ENCODE data around the gene TMEM150A. TPM values are rescaled to one million over a fixed set of nuclear protein-coding genes. Genes with fewer than 3 reads are reported as not detected.

Gene TMEM150A
- total and polyA plus RNA-seq, 2 donors (not counting 3 experiments of a cell fraction or from before 2014, with no cell fraction given), result 17.7 to 35.7 TPM

DNA sequence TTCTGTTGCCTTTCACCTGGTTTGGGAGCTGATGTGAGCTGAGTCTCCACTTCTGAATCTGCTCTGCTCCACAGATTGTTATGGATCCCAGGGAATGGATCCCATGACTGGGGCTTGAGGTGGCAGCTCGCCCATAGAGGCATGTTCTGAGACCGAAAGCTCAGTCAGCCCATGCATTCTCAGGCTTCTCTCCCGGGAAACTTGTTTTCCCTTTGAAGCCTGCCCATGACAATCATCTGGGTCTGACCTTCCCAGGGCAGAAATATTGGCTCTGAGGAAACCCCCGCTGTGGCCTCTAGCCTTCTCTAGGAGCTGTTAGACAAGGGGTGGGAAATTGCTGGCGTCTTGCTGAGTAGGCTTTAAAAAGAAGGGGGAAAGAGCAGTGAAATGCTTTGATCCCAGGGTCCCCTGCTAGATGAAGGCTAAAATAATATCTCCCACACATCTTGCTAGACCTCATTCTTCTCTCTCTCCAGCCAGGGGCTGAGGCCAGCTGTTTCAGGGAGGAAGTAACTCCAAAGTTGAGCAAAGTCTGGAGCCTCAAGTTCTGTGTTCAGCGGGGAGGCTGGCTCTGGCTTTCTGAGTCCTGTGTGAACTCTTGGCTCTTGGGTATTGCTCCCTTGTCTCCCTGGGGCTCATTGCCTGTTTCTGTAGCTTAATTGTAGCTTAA is 23.1 kb downstream of the TMEM150A start:
- intact Hi-C loops (cut with micrococcal nuclease) (loop anchor here (1.0 kb wide), 1 partner anchor 8 kb away; no protein-coding TSS in a partner anchor), dilution Hi-C loops (cut with MboI; ENCODE audit: extremely low pct_ligation_motif_present, low sequenced_read_pairs) (no loop called here)
- H3K9me1 ChIP-seq (replicated peaks; ENCODE audit: control insufficient read depth, extremely low read depth, insufficient read depth, low read length), result no peaks in the 10 kb centered on the region
- DNase-seq (ENCODE audit: low read depth, low spot score) (no peak), FAIRE-seq (no peak)
- no peak for TF ChIP-seq EZH2 (IDR thresholded peaks at IDR 0.05; ENCODE audit: borderline replicate concordance, low read depth, low read length, severe bottlenecking)
- H2AFZ ChIP-seq (ENCODE audit: low read depth, low read length), result no peak overlapping the region
- no peak overlapping the region for H3K27ac ChIP-seq (ENCODE audit: insufficient read depth, low read depth, low read length)
- H3K4me2 ChIP-seq (ENCODE audit: insufficient read depth, low read length), result no peak overlapping the region
- H3K4me1 ChIP-seq (ENCODE audit: control insufficient read depth, extremely low read depth, insufficient read depth, low read length), result peaks cover 28% of the 10 kb centered on the region
- no peaks in the 10 kb centered on the region for H3K36me3 ChIP-seq (ENCODE audit: control insufficient read depth in 2 of 2, extremely low read depth in 1 of 2, insufficient read depth in 2 of 2, low read length in 2 of 2)
- no TSS peak for BruUV-seq (replicated peaks)
- H3K9ac ChIP-seq (replicated peaks; ENCODE audit: extremely low read depth, insufficient read depth, low read length), result no peak overlapping the region
- ChIA-PET POLR2A (no interaction called here), CTCF (interaction anchor here (2.4 kb wide), 1 partner anchor 29 kb away, joined by 5 read pairs; no protein-coding TSS in a partner anchor)
- H3K79me2 ChIP-seq (ENCODE audit: control insufficient read depth, insufficient read depth, low read length), result no peaks in the 10 kb centered on the region
- no peaks in the 10 kb centered on the region for H4K20me1 ChIP-seq (replicated peaks; ENCODE audit: control insufficient read depth, extremely low read depth, insufficient read depth, low read length)
- no peaks in the 10 kb centered on the region for H3K9me3 ChIP-seq (replicated peaks; ENCODE audit: control insufficient read depth, insufficient read depth, low read length)
- no peaks in the 10 kb centered on the region for H3K27me3 ChIP-seq (ENCODE audit: control insufficient read depth in 2 of 2, insufficient read depth in 2 of 2, low read length in 2 of 2)
- H3K4me3 ChIP-seq (replicated peaks in 1 of 3; ENCODE audit: insufficient read depth in 1 of 3, low read depth in 1 of 3, low read length in 3 of 3), result no peak overlapping the region

DNA sequence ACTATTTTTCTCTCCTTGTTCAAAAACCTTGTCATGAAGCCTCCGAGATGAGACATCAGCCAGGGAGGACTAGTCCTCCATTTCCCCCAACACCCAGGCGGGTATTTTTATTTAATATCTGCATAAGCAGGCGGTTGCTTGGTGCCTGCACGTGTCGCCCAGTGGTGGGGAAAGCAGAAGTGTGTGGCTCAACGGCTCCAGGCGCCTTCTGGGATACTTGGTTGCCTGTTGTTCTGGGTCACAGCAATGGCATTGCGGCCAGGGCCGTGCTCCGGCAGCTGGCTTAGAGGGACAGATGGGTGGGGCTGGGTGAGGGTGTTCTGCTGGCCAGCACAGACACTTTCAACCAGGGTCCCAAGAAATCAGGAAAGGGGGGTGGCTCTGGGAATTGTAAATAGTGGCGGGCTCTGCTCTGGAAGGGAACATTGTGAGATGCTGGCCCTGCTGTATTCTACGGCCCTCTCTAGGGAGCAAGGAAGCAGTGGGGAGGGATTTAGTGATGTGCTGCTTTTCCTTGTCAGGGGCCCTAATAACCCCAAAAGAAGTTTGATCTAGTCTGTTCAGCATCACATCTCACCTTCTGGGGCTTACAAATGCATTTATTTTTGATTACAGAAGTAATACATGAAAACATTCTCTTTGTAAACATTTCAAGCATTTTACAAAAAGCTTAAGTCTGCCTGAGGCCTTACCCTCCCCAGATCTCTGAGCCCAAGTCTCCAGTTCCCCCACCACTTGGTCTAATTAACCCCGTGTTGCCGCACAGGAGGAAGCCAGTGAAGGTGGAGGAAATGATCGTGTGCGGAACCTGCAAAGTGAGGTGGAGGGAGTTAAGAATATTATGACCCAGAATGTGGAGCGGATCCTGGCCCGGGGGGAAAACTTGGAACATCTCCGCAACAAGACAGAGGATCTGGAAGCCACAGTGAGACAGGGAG is 24.0 kb downstream of the TMEM150A start:
- Histone ChIP-seq H4K20me1 (replicated peaks; ENCODE audit: control insufficient read depth, extremely low read depth, insufficient read depth, low read length) (no peaks in the 10 kb centered on the region), H3K4me3 (replicated peaks in 1 of 3; ENCODE audit: insufficient read depth in 1 of 3, low read depth in 1 of 3, low read length in 3 of 3) (peak overlapping the region in 1 of 3 experiments; percentile 9), H2AFZ (ENCODE audit: low read depth, low read length) (peak overlapping the region; percentile 53), H3K9ac (replicated peaks; ENCODE audit: extremely low read depth, insufficient read depth, low read length) (no peak overlapping the region), H3K36me3 (ENCODE audit: control insufficient read depth in 2 of 2, extremely low read depth in 1 of 2, insufficient read depth in 2 of 2, low read length in 2 of 2) (no peaks in the 10 kb centered on the region), H3K4me2 (ENCODE audit: insufficient read depth, low read length) (peak overlapping the region; percentile 54), H3K9me1 (replicated peaks; ENCODE audit: control insufficient read depth, extremely low read depth, insufficient read depth, low read length) (no peaks in the 10 kb centered on the region), H3K79me2 (ENCODE audit: control insufficient read depth, insufficient read depth, low read length) (no peaks in the 10 kb centered on the region), H3K27me3 (ENCODE audit: control insufficient read depth in 2 of 2, insufficient read depth in 2 of 2, low read length in 2 of 2) (no peaks in the 10 kb centered on the region), H3K4me1 (ENCODE audit: control insufficient read depth, extremely low read depth, insufficient read depth, low read length) (peaks cover 22% of the 10 kb centered on the region), H3K27ac (ENCODE audit: insufficient read depth, low read depth, low read length) (no peak overlapping the region), H3K9me3 (replicated peaks; ENCODE audit: control insufficient read depth, insufficient read depth, low read length) (no peaks in the 10 kb centered on the region)
- no TSS peak for BruUV-seq (replicated peaks)
- dilution Hi-C loops (cut with MboI; ENCODE audit: extremely low pct_ligation_motif_present, low sequenced_read_pairs) (no loop called here), intact Hi-C loops (cut with micrococcal nuclease) (loop anchor here (1.0 kb wide), 1 partner anchor 7 kb away; no protein-coding TSS in a partner anchor)
- no peak for DNase-seq (ENCODE audit: low read depth, low spot score)
- POLR2A ChIA-PET, result interaction anchor here (1.0 kb wide), 1 partner anchor 40 kb away, joined by 6 read pairs; the partner anchor contains the start of gene MAT2A
- TF ChIP-seq JUN (IDR thresholded peaks at IDR 0.05; ENCODE audit: borderline replicate concordance, insufficient read depth, insufficient read length, low read depth) (no peak), GATA2 (IDR thresholded peaks at IDR 0.05; ENCODE audit: insufficient read depth, insufficient read length, low read depth, low read length) (no peak), MYC (IDR thresholded peaks at IDR 0.05; ENCODE audit: low read depth, low read length) (no peak), FOS (IDR thresholded peaks at IDR 0.05; ENCODE audit: borderline replicate concordance, insufficient read depth, low read length) (no peak), POLR2AphosphoS5 (IDR thresholded peaks at IDR 0.05; ENCODE audit: insufficient read depth, low read depth, low read length) (no peak), POLR2A (IDR thresholded peaks at IDR 0.05; ENCODE audit: low read depth, low read length) (no peak), EZH2 (IDR thresholded peaks at IDR 0.05; ENCODE audit: borderline replicate concordance, low read depth, low read length, severe bottlenecking) (no peak)
- TF ChIP-seq, protein P1, sequence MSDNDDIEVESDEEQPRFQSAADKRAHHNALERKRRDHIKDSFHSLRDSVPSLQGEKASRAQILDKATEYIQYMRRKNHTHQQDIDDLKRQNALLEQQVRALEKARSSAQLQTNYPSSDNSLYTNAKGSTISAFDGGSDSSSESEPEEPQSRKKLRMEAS (IDR thresholded peaks at IDR 0.05; ENCODE audit: insufficient read depth, insufficient read length), result no peak
- TF ChIP-seq, protein P2, sequence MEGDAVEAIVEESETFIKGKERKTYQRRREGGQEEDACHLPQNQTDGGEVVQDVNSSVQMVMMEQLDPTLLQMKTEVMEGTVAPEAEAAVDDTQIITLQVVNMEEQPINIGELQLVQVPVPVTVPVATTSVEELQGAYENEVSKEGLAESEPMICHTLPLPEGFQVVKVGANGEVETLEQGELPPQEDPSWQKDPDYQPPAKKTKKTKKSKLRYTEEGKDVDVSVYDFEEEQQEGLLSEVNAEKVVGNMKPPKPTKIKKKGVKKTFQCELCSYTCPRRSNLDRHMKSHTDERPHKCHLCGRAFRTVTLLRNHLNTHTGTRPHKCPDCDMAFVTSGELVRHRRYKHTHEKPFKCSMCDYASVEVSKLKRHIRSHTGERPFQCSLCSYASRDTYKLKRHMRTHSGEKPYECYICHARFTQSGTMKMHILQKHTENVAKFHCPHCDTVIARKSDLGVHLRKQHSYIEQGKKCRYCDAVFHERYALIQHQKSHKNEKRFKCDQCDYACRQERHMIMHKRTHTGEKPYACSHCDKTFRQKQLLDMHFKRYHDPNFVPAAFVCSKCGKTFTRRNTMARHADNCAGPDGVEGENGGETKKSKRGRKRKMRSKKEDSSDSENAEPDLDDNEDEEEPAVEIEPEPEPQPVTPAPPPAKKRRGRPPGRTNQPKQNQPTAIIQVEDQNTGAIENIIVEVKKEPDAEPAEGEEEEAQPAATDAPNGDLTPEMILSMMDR (IDR thresholded peaks at IDR 0.05; ENCODE audit: extremely low read depth in 1 of 2, insufficient read depth in 1 of 2, low read depth in 1 of 2, low read length in 2 of 2), result no peak
- peak; percentile 70 for FAIRE-seq
- CTCF ChIA-PET, result interaction anchor here (1.0 to 2.4 kb wide), 5 partner anchors 9 to 30 kb away, joined by 3 to 5 read pairs (median 5); partner anchors contain the start of gene RNF181

All from endothelial cell of umbilical vein (primary cell).